MCF 10A (cell line): ENCODE measurements around the gene SPRR1A. TPM values are rescaled to one million over a fixed set of nuclear protein-coding genes. Genes with fewer than 3 reads are reported as not detected.

Source experiments
- BruUV-seq: library from RNA; stranded (reverse); fragments of 400-500 nt; replicated peaks from 2 replicates; lab custom pipeline; 2021; lab: Mats Ljungman, UMichigan
- CTCF ChIA-PET: fragments of 300-600 bp; sonication (Branson Sonifier 250); formaldehyde crosslinking; extraction: SDS; loops from one replicate; lab custom pipeline; 2021; ENCODE audit warnings: antibody characterized with exemption, inconsistent platforms; lab: Yijun Ruan, JAX
- POLR2A ChIA-PET: fragments of 300-600, 350-650 bp; sonication (Branson Sonifier 250); formaldehyde crosslinking; extraction: SDS; loops from one replicate; lab custom pipeline; 2020; ENCODE audit warnings: antibody characterized with exemption, inconsistent platforms; lab: Yijun Ruan, JAX
- DNase-seq: peaks from one replicate; pipeline ENCODE4 v3.0.0-alpha.2; 2018; ENCODE audit not compliant: unreplicated experiment
- H3K27ac Mint-ChIP-seq: one replicate; pipeline ENCODE4 v1.8.0; 2022; ENCODE audit warnings: mild to moderate bottlenecking, low read depth, mixed read lengths; ENCODE audit not compliant: unreplicated experiment
- H3K27me3 Mint-ChIP-seq: one replicate; pipeline ENCODE4 v1.8.0; 2022; ENCODE audit warnings: mixed read lengths; ENCODE audit not compliant: insufficient read depth, unreplicated experiment
- H3K36me3 Mint-ChIP-seq: one replicate; pipeline ENCODE4 v1.8.0; 2022; ENCODE audit warnings: mild to moderate bottlenecking, moderate library complexity, mixed read lengths; ENCODE audit not compliant: insufficient read depth, unreplicated experiment
- H3K4me1 Mint-ChIP-seq: one replicate; pipeline ENCODE4 v1.8.0; 2022; ENCODE audit warnings: mixed read lengths; ENCODE audit not compliant: insufficient read depth, unreplicated experiment
- H3K4me3 Mint-ChIP-seq: one replicate; pipeline ENCODE4 v1.8.0; 2022; ENCODE audit warnings: mild to moderate bottlenecking, moderate library complexity, mixed read lengths; ENCODE audit not compliant: unreplicated experiment
- H3K9me3 Mint-ChIP-seq: one replicate; pipeline ENCODE4 v1.8.0; 2022; ENCODE audit warnings: mixed read lengths; ENCODE audit not compliant: unreplicated experiment
- CTCF ChIP-seq: fragments of 200-600 bp; IDR thresholded peaks from one replicate; pipeline ENCODE4 v1.8.0; 2022; ENCODE audit warnings: antibody characterized with exemption, mild to moderate bottlenecking; ENCODE audit not compliant: unreplicated experiment
- intact Hi-C: fragments of 100-400 bp; cut with micrococcal nuclease; formaldehyde crosslinking; loops from 2 replicates; pipeline ENCODE4 v1.14.1; 2022
- total RNA-seq: library from RNA; stranded (reverse); gene quantifications from 2 replicates; pipeline ENCODE4 v1.2.3, GENCODE V29; 2022

The SPRR1A gene
- total RNA-seq, 1 experiment from 2014 or later: not detected

DNA sequence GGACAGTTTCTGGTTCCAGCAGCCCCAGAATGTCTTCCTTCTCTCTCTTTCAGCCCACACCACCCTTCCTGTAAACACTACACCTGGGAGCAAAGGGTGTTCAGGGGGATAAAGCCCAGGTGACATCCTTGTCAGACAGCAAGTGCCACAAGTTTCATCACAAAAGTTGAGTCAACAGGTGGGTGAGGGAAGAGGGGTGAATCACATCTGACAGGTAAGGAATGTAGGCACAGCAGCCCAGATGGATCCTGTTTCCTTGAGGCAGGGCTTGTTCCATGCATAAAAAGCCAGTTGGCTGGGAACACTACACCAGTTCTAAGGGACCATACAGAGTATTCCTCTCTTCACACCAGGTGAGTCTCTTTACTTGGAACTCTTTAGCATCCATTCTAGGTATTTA lies 47.0 kb downstream of the SPRR1A start, which contains the start of gene SPRR1B:
Gene SPRR1B, plus strand, starts transcription at position 309 of the 400 bp plus-strand sequence. CDS start 1,143 bp downstream, outside the sequence.
- H3K36me3 Mint-ChIP-seq: no peaks in the 10 kb centered on the region
- DNase-seq: peak; percentile 64
- no peak within 1 kb of the TSS for H3K27ac Mint-ChIP-seq
- H3K27me3 Mint-ChIP-seq: no peaks in the 10 kb centered on the region
- ChIA-PET CTCF (interaction anchor here (0.7 to 6.6 kb wide), 5 partner anchors 95 to 383 kb away, joined by 3 to 67 read pairs (median 4); no protein-coding TSS in a partner anchor), POLR2A (interaction anchor here (0.9 to 1.6 kb wide), 4 partner anchors 78 to 122 kb away, joined by 3 to 6 read pairs (median 3); partner anchors contain the start of gene IVL)
- intact Hi-C loops: loop anchor here (5.0 to 10.0 kb wide), 3 partner anchors 79 to 376 kb away; no protein-coding TSS in a partner anchor
- no peak for TF ChIP-seq CTCF
- BruUV-seq: no TSS peak
- no peaks in the 10 kb centered on the region for H3K9me3 Mint-ChIP-seq
- peaks cover 12% of the 10 kb centered on the region for H3K4me1 Mint-ChIP-seq
- no peak within 1 kb of the TSS for H3K4me3 Mint-ChIP-seq

DNA sequence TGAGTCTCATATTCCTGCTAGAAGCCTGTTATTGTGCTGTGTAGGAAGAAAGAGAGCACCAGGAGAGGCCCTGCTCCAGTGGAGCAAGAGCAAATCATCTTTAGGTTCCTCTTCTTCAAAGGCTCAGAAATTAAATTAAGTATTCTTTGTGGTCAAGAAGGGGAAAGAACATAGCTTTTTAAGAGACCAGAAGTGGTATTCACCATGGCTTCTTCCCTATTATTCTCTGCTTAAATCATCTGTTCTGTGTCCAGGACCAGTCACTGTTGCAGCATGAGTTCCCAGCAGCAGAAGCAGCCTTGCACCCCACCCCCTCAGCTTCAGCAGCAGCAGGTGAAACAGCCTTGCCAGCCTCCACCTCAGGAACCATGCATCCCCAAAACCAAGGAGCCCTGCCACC lies 48.2 kb downstream of the SPRR1A start:
- CTCF ChIA-PET: interaction anchor here (0.6 to 6.6 kb wide), 37 partner anchors 8 to 408 kb away, joined by 3 to 67 read pairs (median 5); partner anchors contain the start of genes SMCP and SPRR3
- H3K4me3 Mint-ChIP-seq: no peak overlapping the region
- intact Hi-C loops: loop anchor here (5.0 to 10.0 kb wide), 3 partner anchors 80 to 377 kb away; no protein-coding TSS in a partner anchor
- BruUV-seq: no TSS peak
- POLR2A ChIA-PET: interaction anchor here (0.6 to 5.2 kb wide), 8 partner anchors 14 to 864 kb away, joined by 3 to 30 read pairs (median 3); no protein-coding TSS in a partner anchor
- H3K27ac Mint-ChIP-seq: no peak overlapping the region
- no peaks in the 10 kb centered on the region for H3K9me3 Mint-ChIP-seq
- H3K4me1 Mint-ChIP-seq: peaks cover 12% of the 10 kb centered on the region
- no peak for DNase-seq
- no peaks in the 10 kb centered on the region for H3K27me3 Mint-ChIP-seq
- no peaks in the 10 kb centered on the region for H3K36me3 Mint-ChIP-seq
- no peak for TF ChIP-seq CTCF

DNA sequence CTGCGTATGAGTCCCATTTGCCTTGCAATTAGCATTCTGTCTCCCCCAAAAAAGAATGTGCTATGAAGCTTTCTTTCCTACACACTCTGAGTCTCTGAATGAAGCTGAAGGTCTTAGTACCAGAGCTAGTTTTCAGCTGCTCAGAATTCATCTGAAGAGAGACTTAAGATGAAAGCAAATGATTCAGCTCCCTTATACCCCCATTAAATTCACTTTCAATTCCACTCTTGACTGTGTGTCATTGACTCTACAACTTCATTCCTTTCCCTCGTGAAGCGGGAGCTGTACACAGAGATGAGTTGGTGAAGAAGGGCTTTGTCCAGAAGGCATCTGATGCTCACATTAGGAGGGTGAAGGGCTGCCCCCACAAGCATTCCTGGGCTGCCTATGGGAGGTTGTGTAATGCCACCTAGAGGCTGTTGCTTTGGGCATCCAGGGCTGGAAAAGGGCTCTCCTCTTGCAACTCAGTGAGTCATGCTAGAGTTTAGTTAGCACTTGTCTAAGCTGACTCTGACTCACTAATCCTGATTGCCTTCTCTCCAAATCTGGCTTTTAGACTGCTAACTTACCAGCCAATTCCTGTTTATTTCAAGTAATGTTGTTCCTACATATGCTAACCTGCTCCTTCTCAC lies 48.9 kb downstream of the SPRR1A start:
- Mint-ChIP-seq H3K4me3 (no peak overlapping the region), H3K4me1 (peaks cover 12% of the 10 kb centered on the region), H3K36me3 (no peaks in the 10 kb centered on the region), H3K27me3 (no peaks in the 10 kb centered on the region), H3K9me3 (no peaks in the 10 kb centered on the region), H3K27ac (peak overlapping the region; percentile 25)
- ChIA-PET POLR2A (interaction anchor here (0.8 to 5.2 kb wide), 8 partner anchors 13 to 311 kb away, joined by 3 to 30 read pairs (median 6); no protein-coding TSS in a partner anchor), CTCF (interaction anchor here (0.6 to 6.6 kb wide), 42 partner anchors 9 to 409 kb away, joined by 3 to 67 read pairs (median 4); partner anchors contain the start of genes LCE2D, SMCP and SPRR3)
- BruUV-seq: no TSS peak
- peak; percentile 97 for DNase-seq
- intact Hi-C loops: loop anchor here (1.0 to 10.0 kb wide), 6 partner anchors 80 to 378 kb away; no protein-coding TSS in a partner anchor
- TF ChIP-seq CTCF: peak; percentile 68

- no peak overlapping the region for H3K4me3 Mint-ChIP-seq
Observed at GRCh38 chr1:153035211-153035610, 51.3 kb downstream of the SPRR1A start.

More at GRCh38 chr1:153035211-153035610, 51.3 kb downstream of the SPRR1A start:
- H3K27ac Mint-ChIP-seq: no peak overlapping the region
- intact Hi-C loops: loop anchor here (10.0 kb wide), 2 partner anchors 290 to 380 kb away; no protein-coding TSS in a partner anchor
- H3K27me3 Mint-ChIP-seq: no peaks in the 10 kb centered on the region
- no peak for DNase-seq
- peaks cover 19% of the 10 kb centered on the region for H3K4me1 Mint-ChIP-seq
- H3K36me3 Mint-ChIP-seq: no peaks in the 10 kb centered on the region
- BruUV-seq: no TSS peak
- no peaks in the 10 kb centered on the region for H3K9me3 Mint-ChIP-seq
- ChIA-PET CTCF (interaction anchor here (2.3 to 6.6 kb wide), 2 partner anchors 158 to 164 kb away, joined by 13 to 61 read pairs; no protein-coding TSS in a partner anchor), POLR2A (interaction anchor here (0.6 to 5.2 kb wide), 3 partner anchors 11 to 109 kb away, joined by 3 to 30 read pairs (median 4); no protein-coding TSS in a partner anchor)
- no peak for TF ChIP-seq CTCF
